ENCODE data around the gene NRAP.

DNA sequence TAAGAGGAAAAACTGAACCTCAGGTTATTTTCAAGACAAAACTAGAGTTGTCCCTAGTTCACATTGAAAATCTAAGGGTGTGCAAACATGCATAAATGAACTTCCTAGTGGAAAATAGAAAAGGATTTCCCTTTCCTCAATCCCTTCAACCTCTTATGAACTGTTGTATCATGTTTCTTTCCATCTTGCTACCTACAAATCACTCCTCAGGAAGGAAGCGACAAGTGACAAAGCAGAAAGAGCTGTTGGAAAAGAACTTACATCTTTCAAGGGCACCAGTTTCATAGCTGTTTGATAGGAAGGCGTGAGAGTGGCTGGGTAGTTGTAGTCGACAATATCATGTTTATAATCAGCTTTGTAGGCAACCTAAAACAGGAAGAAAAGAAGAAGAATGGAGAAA lies 23.9 kb downstream of the NRAP start:
- TF ChIP-seq, protein P1, sequence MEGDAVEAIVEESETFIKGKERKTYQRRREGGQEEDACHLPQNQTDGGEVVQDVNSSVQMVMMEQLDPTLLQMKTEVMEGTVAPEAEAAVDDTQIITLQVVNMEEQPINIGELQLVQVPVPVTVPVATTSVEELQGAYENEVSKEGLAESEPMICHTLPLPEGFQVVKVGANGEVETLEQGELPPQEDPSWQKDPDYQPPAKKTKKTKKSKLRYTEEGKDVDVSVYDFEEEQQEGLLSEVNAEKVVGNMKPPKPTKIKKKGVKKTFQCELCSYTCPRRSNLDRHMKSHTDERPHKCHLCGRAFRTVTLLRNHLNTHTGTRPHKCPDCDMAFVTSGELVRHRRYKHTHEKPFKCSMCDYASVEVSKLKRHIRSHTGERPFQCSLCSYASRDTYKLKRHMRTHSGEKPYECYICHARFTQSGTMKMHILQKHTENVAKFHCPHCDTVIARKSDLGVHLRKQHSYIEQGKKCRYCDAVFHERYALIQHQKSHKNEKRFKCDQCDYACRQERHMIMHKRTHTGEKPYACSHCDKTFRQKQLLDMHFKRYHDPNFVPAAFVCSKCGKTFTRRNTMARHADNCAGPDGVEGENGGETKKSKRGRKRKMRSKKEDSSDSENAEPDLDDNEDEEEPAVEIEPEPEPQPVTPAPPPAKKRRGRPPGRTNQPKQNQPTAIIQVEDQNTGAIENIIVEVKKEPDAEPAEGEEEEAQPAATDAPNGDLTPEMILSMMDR (IDR thresholded peaks at IDR 0.05) = no peak
- TF ChIP-seq POLR2A (IDR thresholded peaks at IDR 0.05) = no peak
- TF ChIP-seq EP300 (IDR thresholded peaks at IDR 0.05) = no peak
